H1 (cell line): ENCODE measurements around the gene ABHD18. TPM values are rescaled to one million over a fixed set of nuclear protein-coding genes. Genes with fewer than 3 reads are reported as not detected.

Experiments used
- ASH2L ChIP-seq: fragments of 200-600, 300-600 bp; sonication (generic); IDR thresholded peaks from one replicate; pipeline ENCODE4 v1.7.1; 2017; ENCODE audit warnings: low read length
- HDAC2 ChIP-seq, 2 experiments: fragments of 300-600 bp in 1 of 2; sonication (generic) in 1 of 2; IDR thresholded peaks; 2 replicates each; pipeline ENCODE4 v1.6.1; 2011 to 2012; ENCODE audit warnings: low read depth in 2 of 2, low read length in 2 of 2, mild to moderate bottlenecking in 2 of 2, moderate library complexity in 2 of 2, borderline replicate concordance in 1 of 2, inconsistent platforms in 1 of 2
- NANOG ChIP-seq: IDR thresholded peaks from 2 replicates; pipeline ENCODE4 v1.6.1; 2011; ENCODE audit warnings: low read length, low read depth, mild to moderate bottlenecking, inconsistent platforms; ENCODE audit not compliant: insufficient read depth, poor library complexity, severe bottlenecking
- polyA plus RNA-seq, 7 experiments: library from polyadenylated mRNA; depleted of rRNA in 3 of 7; stranded (reverse) in 5 of 7; unstranded in 2 of 7; fragments of >200 nt in 5 of 7; fragments of 200-250 nt in 2 of 7; gene quantifications; 1 replicate in 5 of 7; 2 replicates in 1 of 7; 4 replicates in 1 of 7; pipeline versions ENCODE4 v1.2.1 to v1.2.3, GENCODE V29; 2011 to 2013; ENCODE audit warnings: missing spikeins in 2 of 7, mixed read lengths in 2 of 7
- total RNA-seq: library from RNA; stranded (reverse); fragmentation: NEBNext Ultra II Directional; extraction: Animal tissue kit (Norgen Biotek cat#: 25700); gene quantifications from 2 replicates; pipeline ENCODE4 v1.2.1, GENCODE V29; 2021
- TF ChIP-seq, protein P1 (sequence below): fragments of 300-600 bp; sonication (generic); IDR thresholded peaks from 2 replicates; pipeline ENCODE4 v1.7.1; 2012; ENCODE audit warnings: low read length, moderate library complexity, mild to moderate bottlenecking, inconsistent platforms; ENCODE audit not compliant: insufficient replicate concordance

The ABHD18 gene
- total and polyA plus RNA-seq, 2 of the 8 experiments (the other 6 are each of a cell fraction or from before 2014, with no cell fraction given) = 2.7 to 17.0 TPM

DNA sequence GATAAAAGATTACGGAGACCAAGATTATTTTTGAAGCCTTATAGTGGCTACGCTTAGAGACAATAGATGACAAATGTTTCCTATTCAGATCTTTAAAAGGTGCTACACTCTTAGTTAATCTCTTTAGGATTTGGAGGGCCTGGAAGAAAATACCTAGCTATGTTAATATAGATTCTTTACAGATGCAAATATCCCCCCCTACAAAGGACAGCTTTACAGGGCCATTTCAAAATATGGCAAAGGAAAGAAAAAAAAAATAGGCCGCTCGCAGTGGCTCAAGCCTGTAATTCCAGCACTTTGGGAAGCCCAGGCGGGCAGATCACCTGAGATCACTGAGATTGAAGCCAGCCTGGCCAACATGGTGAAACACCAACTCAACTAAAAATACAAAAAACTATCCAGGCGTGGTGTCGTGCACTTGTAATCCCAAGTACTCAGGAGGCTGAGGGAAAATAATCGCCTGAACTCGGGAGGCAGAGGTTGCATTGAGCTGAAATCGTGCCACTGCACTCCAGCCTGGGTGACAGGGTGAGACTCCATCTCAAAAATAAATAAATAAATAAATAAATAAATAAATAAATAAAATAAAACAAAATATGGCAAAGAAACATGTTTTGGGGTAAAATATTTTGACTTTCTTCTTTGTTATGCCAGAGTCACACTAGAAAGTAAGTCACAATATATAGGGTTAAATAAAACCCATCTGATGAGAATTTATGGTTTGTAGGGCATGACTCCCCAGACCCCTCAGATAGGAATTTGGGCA, 90.4 kb downstream of the ABHD18 start (continued):
- TF ChIP-seq, protein P1, sequence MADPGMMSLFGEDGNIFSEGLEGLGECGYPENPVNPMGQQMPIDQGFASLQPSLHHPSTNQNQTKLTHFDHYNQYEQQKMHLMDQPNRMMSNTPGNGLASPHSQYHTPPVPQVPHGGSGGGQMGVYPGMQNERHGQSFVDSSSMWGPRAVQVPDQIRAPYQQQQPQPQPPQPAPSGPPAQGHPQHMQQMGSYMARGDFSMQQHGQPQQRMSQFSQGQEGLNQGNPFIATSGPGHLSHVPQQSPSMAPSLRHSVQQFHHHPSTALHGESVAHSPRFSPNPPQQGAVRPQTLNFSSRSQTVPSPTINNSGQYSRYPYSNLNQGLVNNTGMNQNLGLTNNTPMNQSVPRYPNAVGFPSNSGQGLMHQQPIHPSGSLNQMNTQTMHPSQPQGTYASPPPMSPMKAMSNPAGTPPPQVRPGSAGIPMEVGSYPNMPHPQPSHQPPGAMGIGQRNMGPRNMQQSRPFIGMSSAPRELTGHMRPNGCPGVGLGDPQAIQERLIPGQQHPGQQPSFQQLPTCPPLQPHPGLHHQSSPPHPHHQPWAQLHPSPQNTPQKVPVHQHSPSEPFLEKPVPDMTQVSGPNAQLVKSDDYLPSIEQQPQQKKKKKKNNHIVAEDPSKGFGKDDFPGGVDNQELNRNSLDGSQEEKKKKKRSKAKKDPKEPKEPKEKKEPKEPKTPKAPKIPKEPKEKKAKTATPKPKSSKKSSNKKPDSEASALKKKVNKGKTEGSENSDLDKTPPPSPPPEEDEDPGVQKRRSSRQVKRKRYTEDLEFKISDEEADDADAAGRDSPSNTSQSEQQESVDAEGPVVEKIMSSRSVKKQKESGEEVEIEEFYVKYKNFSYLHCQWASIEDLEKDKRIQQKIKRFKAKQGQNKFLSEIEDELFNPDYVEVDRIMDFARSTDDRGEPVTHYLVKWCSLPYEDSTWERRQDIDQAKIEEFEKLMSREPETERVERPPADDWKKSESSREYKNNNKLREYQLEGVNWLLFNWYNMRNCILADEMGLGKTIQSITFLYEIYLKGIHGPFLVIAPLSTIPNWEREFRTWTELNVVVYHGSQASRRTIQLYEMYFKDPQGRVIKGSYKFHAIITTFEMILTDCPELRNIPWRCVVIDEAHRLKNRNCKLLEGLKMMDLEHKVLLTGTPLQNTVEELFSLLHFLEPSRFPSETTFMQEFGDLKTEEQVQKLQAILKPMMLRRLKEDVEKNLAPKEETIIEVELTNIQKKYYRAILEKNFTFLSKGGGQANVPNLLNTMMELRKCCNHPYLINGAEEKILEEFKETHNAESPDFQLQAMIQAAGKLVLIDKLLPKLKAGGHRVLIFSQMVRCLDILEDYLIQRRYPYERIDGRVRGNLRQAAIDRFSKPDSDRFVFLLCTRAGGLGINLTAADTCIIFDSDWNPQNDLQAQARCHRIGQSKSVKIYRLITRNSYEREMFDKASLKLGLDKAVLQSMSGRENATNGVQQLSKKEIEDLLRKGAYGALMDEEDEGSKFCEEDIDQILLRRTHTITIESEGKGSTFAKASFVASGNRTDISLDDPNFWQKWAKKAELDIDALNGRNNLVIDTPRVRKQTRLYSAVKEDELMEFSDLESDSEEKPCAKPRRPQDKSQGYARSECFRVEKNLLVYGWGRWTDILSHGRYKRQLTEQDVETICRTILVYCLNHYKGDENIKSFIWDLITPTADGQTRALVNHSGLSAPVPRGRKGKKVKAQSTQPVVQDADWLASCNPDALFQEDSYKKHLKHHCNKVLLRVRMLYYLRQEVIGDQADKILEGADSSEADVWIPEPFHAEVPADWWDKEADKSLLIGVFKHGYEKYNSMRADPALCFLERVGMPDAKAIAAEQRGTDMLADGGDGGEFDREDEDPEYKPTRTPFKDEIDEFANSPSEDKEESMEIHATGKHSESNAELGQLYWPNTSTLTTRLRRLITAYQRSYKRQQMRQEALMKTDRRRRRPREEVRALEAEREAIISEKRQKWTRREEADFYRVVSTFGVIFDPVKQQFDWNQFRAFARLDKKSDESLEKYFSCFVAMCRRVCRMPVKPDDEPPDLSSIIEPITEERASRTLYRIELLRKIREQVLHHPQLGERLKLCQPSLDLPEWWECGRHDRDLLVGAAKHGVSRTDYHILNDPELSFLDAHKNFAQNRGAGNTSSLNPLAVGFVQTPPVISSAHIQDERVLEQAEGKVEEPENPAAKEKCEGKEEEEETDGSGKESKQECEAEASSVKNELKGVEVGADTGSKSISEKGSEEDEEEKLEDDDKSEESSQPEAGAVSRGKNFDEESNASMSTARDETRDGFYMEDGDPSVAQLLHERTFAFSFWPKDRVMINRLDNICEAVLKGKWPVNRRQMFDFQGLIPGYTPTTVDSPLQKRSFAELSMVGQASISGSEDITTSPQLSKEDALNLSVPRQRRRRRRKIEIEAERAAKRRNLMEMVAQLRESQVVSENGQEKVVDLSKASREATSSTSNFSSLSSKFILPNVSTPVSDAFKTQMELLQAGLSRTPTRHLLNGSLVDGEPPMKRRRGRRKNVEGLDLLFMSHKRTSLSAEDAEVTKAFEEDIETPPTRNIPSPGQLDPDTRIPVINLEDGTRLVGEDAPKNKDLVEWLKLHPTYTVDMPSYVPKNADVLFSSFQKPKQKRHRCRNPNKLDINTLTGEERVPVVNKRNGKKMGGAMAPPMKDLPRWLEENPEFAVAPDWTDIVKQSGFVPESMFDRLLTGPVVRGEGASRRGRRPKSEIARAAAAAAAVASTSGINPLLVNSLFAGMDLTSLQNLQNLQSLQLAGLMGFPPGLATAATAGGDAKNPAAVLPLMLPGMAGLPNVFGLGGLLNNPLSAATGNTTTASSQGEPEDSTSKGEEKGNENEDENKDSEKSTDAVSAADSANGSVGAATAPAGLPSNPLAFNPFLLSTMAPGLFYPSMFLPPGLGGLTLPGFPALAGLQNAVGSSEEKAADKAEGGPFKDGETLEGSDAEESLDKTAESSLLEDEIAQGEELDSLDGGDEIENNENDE = peak; percentile 69
- TF ChIP-seq NANOG (peak; percentile 36), ASH2L (peak; percentile 24), HDAC2 (IDR thresholded peaks at IDR 0.05; ENCODE audit: borderline replicate concordance in 1 of 2, low read depth in 2 of 2, low read length in 2 of 2) (peak in 1 of 2 experiments; percentile 46; a peak in 1 of 4 replicates)
